HUES48 (cell line): ENCODE results near the gene LPAR6.
"Not testable (repeated sequence)": the region's sequence is repeated elsewhere in the genome, so short reads cannot be mapped to it uniquely, and the experiment has no call there.

ENCODE experiments used
- H3K27ac ChIP-seq: one replicate; pipeline ENCODE4 v1.7.0; 2013; ENCODE audit warnings: low read depth, low read length, inconsistent platforms
- H3K27me3 ChIP-seq: 2 replicates; pipeline ENCODE4 v1.6.1; 2013; ENCODE audit warnings: mild to moderate bottlenecking, low read length; ENCODE audit not compliant: control insufficient read depth, insufficient read depth
- H3K36me3 ChIP-seq: 2 replicates; pipeline ENCODE4 v1.6.1; 2013; ENCODE audit warnings: low read length; ENCODE audit not compliant: control insufficient read depth, insufficient read depth
- H3K4me1 ChIP-seq: 2 replicates; pipeline ENCODE4 v1.6.1; 2013; ENCODE audit warnings: mild to moderate bottlenecking, low read length; ENCODE audit not compliant: control insufficient read depth, insufficient read depth
- H3K4me3 ChIP-seq: 2 replicates; pipeline ENCODE4 v1.5.1; 2013; ENCODE audit warnings: mild to moderate bottlenecking, low read depth, low read length
- H3K9ac ChIP-seq: 2 replicates; pipeline ENCODE4 v1.6.1; 2013; ENCODE audit warnings: mild to moderate bottlenecking, low read depth, low read length, moderate library complexity
- H3K9me3 ChIP-seq: 2 replicates; pipeline ENCODE4 v1.6.1; 2013; ENCODE audit warnings: low read length; ENCODE audit not compliant: control insufficient read depth, insufficient read depth

Gene LPAR6

DNA sequence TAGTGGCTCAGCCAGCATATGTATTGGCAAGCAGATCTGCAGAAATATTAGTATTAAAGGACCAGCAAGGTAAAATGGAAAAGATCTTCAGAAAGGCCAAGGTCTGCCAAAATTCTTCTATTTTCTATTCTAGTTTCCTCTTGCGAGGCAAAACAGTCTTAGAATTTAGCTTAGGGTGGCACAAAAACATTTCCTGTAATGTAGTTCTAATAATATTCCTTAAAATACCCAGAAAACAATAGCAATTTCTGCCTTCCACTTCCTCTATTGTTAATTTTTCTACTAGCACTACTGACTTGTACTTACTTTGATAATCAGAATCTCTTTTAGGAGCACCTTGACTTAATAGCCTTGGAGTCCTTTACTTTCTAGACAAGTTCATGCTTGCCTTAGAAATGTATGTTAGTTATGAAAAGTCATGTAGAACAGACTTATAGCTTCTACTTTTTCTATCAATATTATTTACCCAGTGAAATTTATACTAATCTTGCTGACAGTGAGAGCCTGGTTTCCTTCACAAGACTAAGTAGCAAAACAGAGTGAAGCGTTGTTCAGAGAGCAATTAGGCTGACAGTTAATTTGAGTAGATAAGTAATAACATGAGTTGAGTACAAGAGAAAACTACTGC, 23.9 kb upstream of the LPAR6 start:
- Histone ChIP-seq H3K9me3 (no peaks in the 10 kb centered on the region), H3K9ac (no peak overlapping the region), H3K4me1 (peaks cover 7% of the 10 kb centered on the region; the same call in 1 of the 2 replicates), H3K4me3 (no peak overlapping the region), H3K36me3 (no peaks in the 10 kb centered on the region), H3K27ac (no peak overlapping the region), H3K27me3 (no peaks in the 10 kb centered on the region)

DNA sequence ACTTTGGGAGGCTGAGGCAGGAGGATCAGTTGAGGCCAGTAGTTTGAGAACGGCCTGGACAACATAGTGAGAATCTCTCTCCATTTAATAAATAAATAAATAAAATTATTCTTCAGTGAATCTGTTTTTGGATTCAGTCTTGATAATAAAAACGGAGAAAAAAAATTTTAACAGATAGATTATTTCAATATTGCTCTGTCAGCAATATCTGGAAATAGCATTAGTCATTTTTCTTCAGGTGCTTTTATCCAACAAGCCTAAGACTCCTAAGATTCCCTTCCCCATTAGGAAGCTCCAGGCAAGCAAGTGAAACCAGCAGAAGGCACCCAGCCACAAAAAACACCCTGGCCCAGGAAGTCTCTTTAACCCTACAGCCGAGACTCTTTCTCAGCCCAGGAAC, 21.3 kb upstream of the LPAR6 start:
- Histone ChIP-seq H3K27ac (no peak overlapping the region), H3K27me3 (no peaks in the 10 kb centered on the region), H3K9ac (no peak overlapping the region), H3K4me3 (no peak overlapping the region), H3K36me3 (no peaks in the 10 kb centered on the region), H3K9me3 (no peaks in the 10 kb centered on the region), H3K4me1 (peaks cover 11% of the 10 kb centered on the region; the same call in 1 of the 2 replicates)

DNA sequence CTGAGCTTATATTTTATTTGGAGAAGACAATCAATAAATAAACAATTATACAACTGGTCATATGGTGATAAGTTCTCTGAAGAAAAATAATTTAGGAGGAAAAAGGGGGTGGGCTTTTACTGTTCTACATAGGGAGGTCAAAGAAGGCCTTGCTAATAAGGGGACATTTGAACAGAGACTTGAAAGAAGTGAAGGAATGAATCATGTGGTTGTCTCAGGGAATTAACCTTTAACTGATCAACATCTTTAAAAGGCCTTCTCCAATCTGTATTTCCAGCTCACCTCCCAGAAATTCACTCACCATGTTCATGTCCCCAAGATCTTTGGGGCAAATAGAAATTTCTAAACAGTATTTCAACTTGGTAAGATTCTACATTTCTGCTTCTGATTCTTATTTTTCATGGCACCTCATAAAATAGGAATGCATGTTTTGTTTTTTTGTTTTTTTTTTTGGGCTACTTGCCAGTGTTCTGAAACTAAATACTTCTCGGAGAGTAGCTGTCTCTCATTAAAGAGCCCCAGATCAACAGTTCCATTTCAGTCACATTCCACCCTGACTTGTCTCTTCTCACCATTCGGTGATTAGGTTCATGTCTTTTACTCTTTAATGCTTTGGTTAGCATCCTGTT, 19.2 kb upstream of the LPAR6 start:
- no peak overlapping the region for H3K27ac ChIP-seq
- H3K9me3 ChIP-seq, result no peaks in the 10 kb centered on the region
- no peak overlapping the region for H3K9ac ChIP-seq
- no peaks in the 10 kb centered on the region for H3K36me3 ChIP-seq
- no peak overlapping the region for H3K4me3 ChIP-seq
- H3K4me1 ChIP-seq, result peaks cover 11% of the 10 kb centered on the region; the same call in 1 of the 2 replicates
- H3K27me3 ChIP-seq, result no peaks in the 10 kb centered on the region

DNA sequence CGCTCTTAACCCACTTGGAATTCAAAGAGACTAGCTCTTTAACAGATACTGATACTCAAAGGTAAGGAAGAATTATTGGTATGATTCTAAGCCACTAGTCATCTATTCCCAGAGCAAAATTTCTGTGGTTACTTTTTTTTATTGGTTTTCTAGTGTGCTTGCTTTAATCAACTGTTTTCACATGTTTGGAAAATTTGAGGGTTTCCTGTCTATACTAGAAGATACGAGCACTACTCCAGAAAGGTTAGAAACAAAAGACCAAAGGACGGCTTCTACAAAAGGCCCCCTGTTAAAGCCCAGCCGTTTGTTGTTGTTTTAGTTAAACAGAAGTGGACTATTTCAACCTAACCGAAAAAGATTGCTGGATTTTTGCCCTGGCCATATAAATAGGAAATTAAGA, 18.5 kb upstream of the LPAR6 start:
- Histone ChIP-seq H3K4me1 (peaks cover 11% of the 10 kb centered on the region; the same call in 1 of the 2 replicates), H3K36me3 (no peaks in the 10 kb centered on the region), H3K27me3 (no peaks in the 10 kb centered on the region), H3K9me3 (no peaks in the 10 kb centered on the region), H3K4me3 (no peak overlapping the region), H3K9ac (no peak overlapping the region), H3K27ac (no peak overlapping the region)

DNA sequence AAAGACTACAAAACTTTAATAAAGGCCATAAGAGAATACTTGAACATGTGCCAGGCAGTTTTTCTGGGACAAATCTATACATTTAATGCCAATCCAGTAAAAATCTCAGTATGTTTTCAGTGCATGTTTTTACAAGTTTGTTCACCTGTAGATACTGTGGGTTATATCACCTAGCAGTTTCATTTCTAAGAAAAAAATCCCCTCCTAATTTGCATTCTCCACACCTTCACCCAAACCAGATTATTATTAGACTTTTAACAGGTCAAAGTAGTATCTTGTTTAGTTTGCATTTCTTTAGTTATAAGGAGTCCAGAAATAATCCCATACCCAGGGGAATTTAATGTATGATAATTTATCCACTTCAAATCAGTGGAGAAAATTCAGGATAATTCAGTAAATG, 17.0 kb upstream of the LPAR6 start:
- Histone ChIP-seq H3K9me3 (no peaks in the 10 kb centered on the region), H3K27ac (no peak overlapping the region), H3K4me1 (peaks cover 11% of the 10 kb centered on the region; the same call in 1 of the 2 replicates), H3K27me3 (no peaks in the 10 kb centered on the region), H3K4me3 (no peak overlapping the region), H3K9ac (no peak overlapping the region), H3K36me3 (no peaks in the 10 kb centered on the region)

DNA sequence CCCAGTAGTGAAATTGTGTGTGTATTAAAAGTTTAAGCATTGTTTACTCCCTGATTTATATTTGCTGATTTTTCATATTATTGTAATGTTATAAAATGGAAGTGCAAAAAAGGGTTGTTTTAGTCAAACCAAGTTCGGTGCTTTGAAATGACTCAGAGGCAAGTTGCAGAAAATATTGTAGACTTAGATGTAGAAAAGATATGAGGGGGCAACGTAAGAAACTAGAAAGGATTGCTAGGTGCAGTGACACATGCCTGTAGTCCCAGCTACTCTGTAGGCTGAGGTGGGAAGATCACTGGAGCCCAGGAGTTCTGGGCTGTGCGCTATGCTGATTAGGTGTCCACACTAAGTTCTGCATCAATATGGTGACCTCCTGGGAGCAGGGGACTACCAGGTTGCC, 16.1 kb upstream of the LPAR6 start:
- Histone ChIP-seq H3K9me3 (no peaks in the 10 kb centered on the region), H3K4me1 (peaks cover 11% of the 10 kb centered on the region; the same call in 1 of the 2 replicates), H3K36me3 (no peaks in the 10 kb centered on the region)

DNA sequence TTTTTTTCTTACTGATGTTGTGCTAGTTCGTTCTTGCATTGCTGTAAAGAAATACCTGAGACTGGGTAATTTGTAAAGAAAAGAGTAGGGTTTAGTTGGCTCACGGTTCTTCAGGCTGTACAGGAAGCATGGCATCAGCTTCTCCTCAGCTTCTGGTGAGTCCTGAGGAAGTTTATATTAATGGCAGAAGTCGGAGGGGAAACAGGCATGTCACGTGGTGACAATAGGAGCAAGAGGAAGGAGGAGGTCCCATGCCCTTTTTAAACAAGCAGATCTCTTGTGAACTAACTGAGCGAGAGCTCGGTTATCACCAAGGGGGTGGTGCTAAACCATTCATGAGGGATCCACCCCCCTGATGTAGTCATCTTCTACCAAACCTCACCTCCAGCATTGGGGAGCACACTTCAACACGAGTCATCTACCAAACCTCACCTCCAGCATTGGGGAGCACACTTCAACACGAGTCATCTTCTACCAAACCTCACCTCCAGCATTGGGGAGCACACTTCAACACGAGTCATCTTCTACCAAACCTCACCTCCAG, 13.9 kb upstream of the LPAR6 start:
- H3K4me3 ChIP-seq, H3K27ac ChIP-seq, H3K9me3 ChIP-seq, H3K36me3 ChIP-seq, H3K4me1 ChIP-seq, H3K9ac ChIP-seq, H3K27me3 ChIP-seq: not testable (repeated sequence)

More for the DNA sequence above, 16.1 kb upstream of the LPAR6 start:
- H3K27ac ChIP-seq, result no peak overlapping the region
- no peak overlapping the region for H3K9ac ChIP-seq
- no peak overlapping the region for H3K4me3 ChIP-seq
- H3K27me3 ChIP-seq, result no peaks in the 10 kb centered on the region

DNA sequence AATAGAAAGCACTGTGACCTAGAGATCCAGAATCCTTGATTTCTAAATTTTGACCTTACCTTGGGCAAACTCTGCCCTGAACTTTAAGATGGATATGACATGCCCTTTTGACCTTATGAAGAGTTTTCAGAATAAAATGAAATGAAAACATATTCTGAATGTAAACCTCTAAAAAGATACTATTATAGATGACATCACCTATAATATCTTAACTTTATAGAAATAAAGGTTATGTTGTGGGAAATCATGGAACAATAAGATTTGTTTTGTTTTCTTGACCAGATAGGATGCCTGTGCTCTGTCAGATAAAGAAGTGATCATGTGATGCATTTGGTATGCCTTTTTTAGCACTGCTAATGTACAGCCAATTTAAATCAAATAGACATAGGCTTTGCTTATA, 13.1 kb upstream of the LPAR6 start:
- H3K9ac ChIP-seq, result no peak overlapping the region
- no peaks in the 10 kb centered on the region for H3K27me3 ChIP-seq
- H3K27ac ChIP-seq, result no peak overlapping the region
- no peaks in the 10 kb centered on the region for H3K9me3 ChIP-seq
- H3K4me3 ChIP-seq, result no peak overlapping the region
- no peaks in the 10 kb centered on the region for H3K4me1 ChIP-seq
- no peaks in the 10 kb centered on the region for H3K36me3 ChIP-seq

DNA sequence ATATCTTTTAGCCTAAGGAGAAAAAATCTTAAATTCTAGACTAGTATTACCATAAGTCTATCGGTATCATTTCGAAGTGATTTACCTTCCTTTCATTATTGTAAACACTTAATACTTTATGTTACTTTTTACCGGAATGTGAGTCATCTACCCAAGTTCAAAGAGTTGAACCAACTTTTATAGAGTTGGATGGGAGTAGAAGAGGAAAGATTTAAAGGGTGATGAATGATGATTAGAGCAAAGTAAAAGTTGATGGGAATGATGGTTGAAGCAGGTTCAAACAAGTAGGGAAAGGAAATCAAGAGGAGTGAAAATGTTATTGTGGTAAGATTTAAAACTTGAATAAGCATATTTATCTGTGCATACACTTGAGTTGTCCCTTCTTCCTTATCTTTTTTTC, 11.3 kb upstream of the LPAR6 start:
- no peaks in the 10 kb centered on the region for H3K27me3 ChIP-seq
- no peak overlapping the region for H3K9ac ChIP-seq
- H3K27ac ChIP-seq, result no peak overlapping the region
- H3K36me3 ChIP-seq, result no peaks in the 10 kb centered on the region
- no peaks in the 10 kb centered on the region for H3K4me1 ChIP-seq
- no peak overlapping the region for H3K4me3 ChIP-seq
- no peaks in the 10 kb centered on the region for H3K9me3 ChIP-seq

DNA sequence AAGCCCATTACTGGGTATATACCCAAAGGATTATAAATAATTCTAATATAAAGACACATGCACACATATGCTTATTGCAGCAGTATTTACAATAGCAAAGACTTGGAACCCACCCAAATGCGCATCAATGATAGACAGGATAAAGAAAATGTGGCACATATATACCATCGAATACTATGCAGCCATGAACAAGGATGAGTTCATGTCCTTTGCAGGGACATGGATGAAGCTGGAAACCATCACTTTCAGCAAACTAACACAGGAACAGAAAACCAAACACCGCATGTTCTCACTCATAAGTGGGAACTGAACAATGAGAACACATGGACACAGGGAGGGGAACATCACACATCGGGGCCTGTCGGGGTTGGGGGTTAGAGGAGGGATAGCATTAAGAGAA, 9.1 kb upstream of the LPAR6 start:
- not testable (repeated sequence) for H3K9ac ChIP-seq, H3K27me3 ChIP-seq, H3K4me3 ChIP-seq, H3K9me3 ChIP-seq, H3K27ac ChIP-seq, H3K4me1 ChIP-seq, H3K36me3 ChIP-seq

DNA sequence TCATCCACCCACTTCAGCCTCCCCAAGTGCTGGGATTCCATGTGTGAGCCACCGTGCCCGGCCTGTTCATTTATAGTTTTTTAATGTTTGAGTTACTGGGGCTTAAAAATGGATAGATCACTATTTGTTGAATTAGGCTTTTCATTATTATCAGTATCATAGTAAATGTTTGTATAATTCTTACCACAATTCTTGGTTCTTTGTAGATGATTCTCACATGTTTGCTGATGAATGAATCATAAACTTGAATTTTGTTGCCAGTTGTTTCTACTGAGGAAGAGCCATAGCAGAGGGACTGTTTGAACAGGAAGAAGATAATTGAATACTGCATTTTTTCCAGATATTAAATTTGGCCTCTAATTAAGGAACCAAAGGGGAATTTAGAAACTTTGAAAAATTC, 2.6 kb upstream of the LPAR6 start:
- H3K27ac ChIP-seq, result no peak overlapping the region

More for the DNA sequence above, 2.6 kb upstream of the LPAR6 start:
- H3K4me3 ChIP-seq, result no peak overlapping the region
- H3K36me3 ChIP-seq, result no peaks in the 10 kb centered on the region
- no peak overlapping the region for H3K9ac ChIP-seq
- H3K27me3 ChIP-seq, result 0 out of 2 replicates have a peak, but pooled peaks cover 3% of the 10 kb centered on the region
- peaks cover 24% of the 10 kb centered on the region for H3K4me1 ChIP-seq
- H3K9me3 ChIP-seq, result no peaks in the 10 kb centered on the region; the same call in 1 of the 2 replicates
